Endothelial cell of umbilical vein (primary cell): ENCODE measurements around the gene PIP4K2B. TPM values are rescaled to one million over a fixed set of nuclear protein-coding genes. Genes with fewer than 3 reads are reported as not detected.

Experiments used
- BruUV-seq: library from RNA; stranded (reverse); fragments of 400-500 nt; replicated peaks from 2 replicates; lab custom pipeline; 2021; lab: Mats Ljungman, UMichigan
- CTCF ChIA-PET: fragments of 300-600, 350-600 bp; sonication (Branson Sonifier 250); formaldehyde crosslinking; loops from one replicate; lab custom pipeline; 2021; ENCODE audit warnings: antibody characterized with exemption, inconsistent platforms; lab: Charles Lee
- POLR2A ChIA-PET: fragments of 300-600, 350-600 bp; sonication (Branson Sonifier 250); formaldehyde crosslinking; loops from one replicate; lab custom pipeline; 2021; ENCODE audit warnings: antibody characterized with exemption, inconsistent platforms; lab: Charles Lee
- DNase-seq: peaks from one replicate; pipeline ENCODE4 v3.0.0-alpha.2; 2011; ENCODE audit warnings: low read depth, low spot score
- FAIRE-seq: peaks from 2 replicates; lab custom pipeline; 2011; peaks lifted over from hg19 to GRCh38; lab: Jason Lieb, UNC
- H2AFZ ChIP-seq: 2 replicates; pipeline ENCODE4 v1.6.0; 2012; ENCODE audit warnings: low read depth, low read length, control low read depth, inconsistent platforms
- H3K27ac ChIP-seq: 2 replicates; pipeline ENCODE4 v1.5.1; 2011; ENCODE audit warnings: low read depth, mild to moderate bottlenecking, control low read depth, low read length, moderate library complexity; ENCODE audit not compliant: insufficient read depth
- H3K27me3 ChIP-seq, 2 experiments: 2 replicates each; pipeline versions ENCODE4 v1.6.0 to v1.6.1; 2011; ENCODE audit warnings: low read length in 2 of 2, mixed read lengths in 1 of 2; ENCODE audit not compliant: control insufficient read depth in 2 of 2, insufficient read depth in 2 of 2
- H3K36me3 ChIP-seq, 2 experiments: 2 replicates in 1 of 2; 3 replicates in 1 of 2; pipeline ENCODE4 v1.5.1; 2011; ENCODE audit warnings: low read length in 2 of 2, mild to moderate bottlenecking in 1 of 2, moderate library complexity in 1 of 2; ENCODE audit not compliant: control insufficient read depth in 2 of 2, insufficient read depth in 2 of 2; ENCODE audit errors: extremely low read depth in 1 of 2
- H3K4me1 ChIP-seq: 3 replicates; pipeline ENCODE4 v1.5.1; 2011; ENCODE audit warnings: mild to moderate bottlenecking, low read length; ENCODE audit not compliant: control insufficient read depth, insufficient read depth; ENCODE audit errors: extremely low read depth
- H3K4me2 ChIP-seq: 2 replicates; pipeline ENCODE4 v1.6.1; 2011; ENCODE audit warnings: low read length, control low read depth, mixed read lengths; ENCODE audit not compliant: insufficient read depth
- H3K4me3 ChIP-seq, 3 experiments: fragments of 200-600 bp in 1 of 3; sonication (generic), shearing (Covaris generic) in 1 of 3; replicated peaks in 1 of 3; 2 replicates each; pipeline ENCODE4 v1.5.1; 2011 to 2016; ENCODE audit warnings: control low read depth in 3 of 3, low read length in 3 of 3, mild to moderate bottlenecking in 2 of 3, inconsistent platforms in 1 of 3, low read depth in 1 of 3, moderate library complexity in 1 of 3; ENCODE audit not compliant: insufficient read depth in 1 of 3
- H3K79me2 ChIP-seq: 2 replicates; pipeline ENCODE4 v1.6.0; 2012; ENCODE audit warnings: low read length, inconsistent platforms; ENCODE audit not compliant: control insufficient read depth, insufficient read depth
- H3K9ac ChIP-seq: replicated peaks from 2 replicates; pipeline ENCODE3; 2011; ENCODE audit warnings: low read length, control low read depth; ENCODE audit not compliant: insufficient read depth; ENCODE audit errors: extremely low read depth
- H3K9me1 ChIP-seq: replicated peaks from 3 replicates; pipeline ENCODE4 v1.6.0; 2011; ENCODE audit warnings: mild to moderate bottlenecking, low read length; ENCODE audit not compliant: control insufficient read depth, insufficient read depth; ENCODE audit errors: extremely low read depth
- H3K9me3 ChIP-seq: replicated peaks from 2 replicates; pipeline ENCODE4 v1.5.1; 2012; ENCODE audit warnings: low read length, inconsistent platforms; ENCODE audit not compliant: control insufficient read depth, insufficient read depth
- H4K20me1 ChIP-seq: replicated peaks from 2 replicates; pipeline ENCODE3; 2011; ENCODE audit warnings: mild to moderate bottlenecking, low read length; ENCODE audit not compliant: control insufficient read depth, insufficient read depth; ENCODE audit errors: extremely low read depth
- EZH2 ChIP-seq: IDR thresholded peaks from 2 replicates; pipeline ENCODE4 v1.6.1; 2012; ENCODE audit warnings: borderline replicate concordance, low read depth, mild to moderate bottlenecking, moderate library complexity, low read length, inconsistent platforms; ENCODE audit not compliant: severe bottlenecking
- FOS ChIP-seq: IDR thresholded peaks from 2 replicates; pipeline ENCODE4 v1.6.1; 2011; ENCODE audit warnings: mild to moderate bottlenecking, low read length, moderate library complexity, borderline replicate concordance; ENCODE audit not compliant: insufficient read depth
- GATA2 ChIP-seq: IDR thresholded peaks from 2 replicates; pipeline ENCODE4 v1.7.0; 2011; ENCODE audit warnings: low read depth, mild to moderate bottlenecking, moderate library complexity, mixed read lengths, low read length; ENCODE audit not compliant: insufficient read length, insufficient read depth
- JUN ChIP-seq: IDR thresholded peaks from 2 replicates; pipeline ENCODE4 v1.6.1; 2011; ENCODE audit warnings: borderline replicate concordance, low read depth; ENCODE audit not compliant: insufficient read length, insufficient read depth
- MAX ChIP-seq: IDR thresholded peaks from 2 replicates; pipeline ENCODE4 v1.6.1; 2011; ENCODE audit not compliant: insufficient read depth, insufficient read length
- MYC ChIP-seq: IDR thresholded peaks from one replicate; pipeline ENCODE4 v1.6.1; 2011; ENCODE audit warnings: mild to moderate bottlenecking, low read depth, low read length
- POLR2A ChIP-seq: IDR thresholded peaks from 2 replicates; pipeline ENCODE4 v1.6.1; 2012; ENCODE audit warnings: low read depth, mild to moderate bottlenecking, control low read depth, low read length
- POLR2AphosphoS5 ChIP-seq: IDR thresholded peaks from 2 replicates; pipeline ENCODE4 v1.6.1; 2012; ENCODE audit warnings: low read depth, mild to moderate bottlenecking, control low read depth, low read length, moderate library complexity; ENCODE audit not compliant: insufficient read depth
- dilution Hi-C: fragments of 300-500 bp; cut with MboI; formaldehyde crosslinking; loops from one replicate; pipeline ENCODE4 v1.15.0; 2019; ENCODE audit warnings: low sequenced_read_pairs; ENCODE audit not compliant: extremely low pct_ligation_motif_present
- intact Hi-C: fragments of 100-400 bp; cut with micrococcal nuclease; formaldehyde crosslinking; loops from one replicate; pipeline ENCODE4 v1.10.0; 2022
- polyA plus RNA-seq, 4 experiments: library from polyadenylated mRNA; depleted of rRNA in 3 of 4; stranded (reverse) in 3 of 4; unstranded in 1 of 4; fragments of >200 nt; gene quantifications; 2 replicates each; pipeline versions ENCODE4 v1.2.1 to v1.2.3, GENCODE V29; 2011 to 2012; ENCODE audit warnings: missing spikeins in 1 of 4
- total RNA-seq: library from RNA; stranded (reverse); gene quantifications from 2 replicates; pipeline ENCODE4 v1.2.3, GENCODE V29; 2021
- TF ChIP-seq, protein P1 (sequence below), 2 donors: IDR thresholded peaks; 1 replicate in 1 of 2; 2 replicates in 1 of 2; pipeline ENCODE4 v1.5.1; 2011; ENCODE audit warnings: low read length in 2 of 2, mild to moderate bottlenecking in 2 of 2, moderate library complexity in 2 of 2, control low read depth in 1 of 2, inconsistent platforms in 1 of 2, low read depth in 1 of 2; ENCODE audit not compliant: insufficient read depth in 1 of 2; ENCODE audit errors: extremely low read depth in 1 of 2

Gene PIP4K2B
- total and polyA plus RNA-seq, 2 donors (not counting 3 experiments of a cell fraction or from before 2014, with no cell fraction given), result 23.1 to 48.8 TPM

DNA sequence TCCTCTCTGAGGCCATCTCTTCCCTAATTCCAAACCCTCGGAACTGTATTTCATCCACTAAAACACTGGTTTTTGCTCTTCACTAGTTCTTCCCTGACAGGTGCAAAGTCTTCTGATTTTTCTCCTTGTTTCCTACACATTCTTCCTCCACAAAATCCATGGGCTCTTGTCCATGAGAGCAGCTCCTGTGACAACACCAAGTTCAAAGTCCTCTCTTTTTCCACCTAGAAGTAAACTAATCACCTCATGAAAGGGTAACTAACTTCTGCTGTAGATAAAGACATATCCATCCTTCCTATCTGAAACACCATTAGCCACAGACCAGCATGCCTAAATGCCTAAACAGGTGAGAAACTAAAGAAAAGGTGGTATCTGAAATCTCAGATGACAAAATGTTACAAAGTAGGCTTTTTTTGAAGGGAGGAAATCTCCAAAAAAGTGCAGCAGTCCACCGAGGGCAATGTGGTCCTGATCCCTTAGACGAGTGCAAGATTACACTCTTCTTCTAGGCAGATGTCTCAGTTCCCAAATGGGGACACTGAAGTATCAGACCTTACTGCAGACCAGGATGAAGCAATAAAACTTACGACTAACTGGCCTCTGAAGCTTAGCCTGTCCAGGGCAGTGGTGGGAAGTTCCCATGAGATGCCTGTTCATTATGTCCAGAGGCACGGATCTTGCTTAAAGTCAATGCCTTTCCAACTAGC, 2.8 kb downstream of the PIP4K2B start:
- peak overlapping the region; percentile 88 for H3K4me2 ChIP-seq
- H3K27ac ChIP-seq, result no peak overlapping the region
- no peaks in the 10 kb centered on the region for H3K9me1 ChIP-seq
- ChIA-PET CTCF (no interaction called here), POLR2A (no interaction called here)
- H3K9me3 ChIP-seq, result no peaks in the 10 kb centered on the region
- H3K4me1 ChIP-seq, result peaks cover 17% of the 10 kb centered on the region
- DNase-seq (no peak), FAIRE-seq (no peak)
- H3K9ac ChIP-seq, result no peak overlapping the region
- H3K27me3 ChIP-seq, result no peaks in the 10 kb centered on the region
- no peak for TF ChIP-seq GATA2
- no peak for TF ChIP-seq JUN
- no peak for TF ChIP-seq EZH2
- no peak for TF ChIP-seq FOS
- TF ChIP-seq, protein P1, sequence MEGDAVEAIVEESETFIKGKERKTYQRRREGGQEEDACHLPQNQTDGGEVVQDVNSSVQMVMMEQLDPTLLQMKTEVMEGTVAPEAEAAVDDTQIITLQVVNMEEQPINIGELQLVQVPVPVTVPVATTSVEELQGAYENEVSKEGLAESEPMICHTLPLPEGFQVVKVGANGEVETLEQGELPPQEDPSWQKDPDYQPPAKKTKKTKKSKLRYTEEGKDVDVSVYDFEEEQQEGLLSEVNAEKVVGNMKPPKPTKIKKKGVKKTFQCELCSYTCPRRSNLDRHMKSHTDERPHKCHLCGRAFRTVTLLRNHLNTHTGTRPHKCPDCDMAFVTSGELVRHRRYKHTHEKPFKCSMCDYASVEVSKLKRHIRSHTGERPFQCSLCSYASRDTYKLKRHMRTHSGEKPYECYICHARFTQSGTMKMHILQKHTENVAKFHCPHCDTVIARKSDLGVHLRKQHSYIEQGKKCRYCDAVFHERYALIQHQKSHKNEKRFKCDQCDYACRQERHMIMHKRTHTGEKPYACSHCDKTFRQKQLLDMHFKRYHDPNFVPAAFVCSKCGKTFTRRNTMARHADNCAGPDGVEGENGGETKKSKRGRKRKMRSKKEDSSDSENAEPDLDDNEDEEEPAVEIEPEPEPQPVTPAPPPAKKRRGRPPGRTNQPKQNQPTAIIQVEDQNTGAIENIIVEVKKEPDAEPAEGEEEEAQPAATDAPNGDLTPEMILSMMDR (IDR thresholded peaks at IDR 0.05; ENCODE audit: extremely low read depth in 1 of 2, insufficient read depth in 1 of 2, low read depth in 1 of 2, low read length in 2 of 2), result no peak
- no peak for TF ChIP-seq POLR2A
- no peak for TF ChIP-seq MAX
- no peak for TF ChIP-seq MYC
- no peak for TF ChIP-seq POLR2AphosphoS5
- no peak overlapping the region for H2AFZ ChIP-seq
- H3K4me3 ChIP-seq, result no peak overlapping the region
- dilution Hi-C loops (no loop called here), intact Hi-C loops (no loop called here)
- H4K20me1 ChIP-seq, result no peaks in the 10 kb centered on the region
- peaks cover under 1 to 8% of the 10 kb centered on the region in 2 experiments for H3K36me3 ChIP-seq
- peaks cover 55% of the 10 kb centered on the region for H3K79me2 ChIP-seq
- no TSS peak for BruUV-seq
